ENCODE data around the gene CDC42EP3. TPM values are rescaled to one million over a fixed set of nuclear protein-coding genes. Genes with fewer than 3 reads are reported as not detected.

The CDC42EP3 gene
- total RNA-seq, 1 donor from 2014 or later = 3.2 TPM

- peak; percentile 65 to 97 for DNase-seq (ENCODE audit: low read depth in 2 of 2)
These were observed 14.7 kb downstream of the CDC42EP3 start for GRCh38 chr2:37656512-37657423.

GRCh38 chr2:37654932-37655841 lies 16.3 kb downstream of the CDC42EP3 start:
- no peak for DNase-seq (ENCODE audit: low read depth in 2 of 2)

GRCh38 chr2:37654419-37654818 lies 17.0 kb downstream of the CDC42EP3 start:
- DNase-seq (ENCODE audit: low read depth in 2 of 2) = peak; percentile 41 to 50

GRCh38 chr2:37653805-37654378 lies 17.6 kb downstream of the CDC42EP3 start:
- DNase-seq (ENCODE audit: low read depth in 2 of 2) = peak; percentile 30 to 68

GRCh38 chr2:37653093-37653492 lies 18.3 kb downstream of the CDC42EP3 start:
- peak in 1 of 2 donors; percentile 46 for DNase-seq (ENCODE audit: low read depth in 2 of 2)

GRCh38 chr2:37652199-37652640 lies 19.2 kb downstream of the CDC42EP3 start:
- peak in 1 of 2 donors; percentile 90 for DNase-seq (ENCODE audit: low read depth in 2 of 2)

GRCh38 chr2:37650548-37651093 lies 20.8 kb downstream of the CDC42EP3 start:
- DNase-seq (ENCODE audit: low read depth in 2 of 2) = no peak

- DNase-seq (ENCODE audit: low read depth in 2 of 2) = no peak
These were observed 21.9 kb downstream of the CDC42EP3 start for GRCh38 chr2:37649518-37649917.

GRCh38 chr2:37648331-37649011 lies 23.0 kb downstream of the CDC42EP3 start:
- peak; percentile 90 to 93 for DNase-seq (ENCODE audit: low read depth in 2 of 2)

- no peak for DNase-seq (ENCODE audit: low read depth in 2 of 2)
These were observed 23.5 kb downstream of the CDC42EP3 start for GRCh38 chr2:37647971-37648330.

GRCh38 chr2:37645836-37646235 lies 25.6 kb downstream of the CDC42EP3 start:
- DNase-seq (ENCODE audit: low read depth in 2 of 2) = no peak

GRCh38 chr2:37645362-37645761 lies 26.1 kb downstream of the CDC42EP3 start:
- DNase-seq (ENCODE audit: low read depth in 2 of 2) = peak; percentile 61 to 86

GRCh38 chr2:37644191-37644590 lies 27.3 kb downstream of the CDC42EP3 start:
- DNase-seq (ENCODE audit: low read depth in 2 of 2) = peak in 1 of 2 donors; percentile 59

GRCh38 chr2:37643730-37644078 lies 27.7 kb downstream of the CDC42EP3 start:
- no peak for DNase-seq (ENCODE audit: low read depth in 2 of 2)

- DNase-seq (ENCODE audit: low read depth in 2 of 2) = peak; percentile 54 to 60
These were observed 28.3 kb downstream of the CDC42EP3 start for GRCh38 chr2:37642907-37643729.

GRCh38 chr2:37641582-37642171 lies 29.8 kb downstream of the CDC42EP3 start:
- peak in 1 of 2 donors; percentile 74 for DNase-seq (ENCODE audit: low read depth in 2 of 2)

- DNase-seq (ENCODE audit: low read depth in 2 of 2) = no peak
These were observed 31.8 kb downstream of the CDC42EP3 start for GRCh38 chr2:37639631-37640030.

GRCh38 chr2:37638973-37639372 lies 32.5 kb downstream of the CDC42EP3 start:
- DNase-seq (ENCODE audit: low read depth in 2 of 2) = no peak

GRCh38 chr2:37637985-37638384 lies 33.5 kb downstream of the CDC42EP3 start:
- DNase-seq (ENCODE audit: low read depth in 2 of 2) = no peak

Measured in lung microvascular endothelial cell (primary cell).